H1 (cell line): ENCODE measurements around the gene NDP. TPM values are rescaled to one million over a fixed set of nuclear protein-coding genes. Genes with fewer than 3 reads are reported as not detected.
A peak's percentile ranks its signal among the peaks of the same experiment; 100 is the strongest.

Experiments
- CTCF ChIA-PET: fragments of 300-600 bp; sonication (Branson Sonifier 250); formaldehyde crosslinking; loops from one replicate; lab custom pipeline; 2021; ENCODE audit not compliant: partially characterized antibody; lab: Charles Lee
- POLR2A ChIA-PET: fragments of 300-600 bp; sonication (Branson Sonifier 250); formaldehyde crosslinking; loops from one replicate; lab custom pipeline; 2021; ENCODE audit warnings: inconsistent platforms; ENCODE audit not compliant: partially characterized antibody; lab: Charles Lee
- DNase-seq, 2 experiments: peaks; one replicate each; pipeline versions ENCODE4 v3.0.0 to v3.0.0-alpha.2; 2010 to 2022; ENCODE audit warnings: low spot score in 2 of 2, low read depth in 1 of 2, mixed read lengths in 1 of 2
- FAIRE-seq: peaks from 2 replicates; lab custom pipeline; 2011; peaks lifted over from hg19 to GRCh38; lab: Jason Lieb, UNC
- H2AFZ ChIP-seq: 2 replicates; pipeline ENCODE4 v1.8.1; 2012; ENCODE audit warnings: low read length, inconsistent platforms
- H2AK5ac ChIP-seq: 2 replicates; pipeline ENCODE4 v1.6.1; 2013; ENCODE audit warnings: low read depth, low read length
- H2BK120ac ChIP-seq: replicated peaks from 2 replicates; pipeline ENCODE3; 2013; ENCODE audit warnings: low read depth, low read length, inconsistent platforms
- H2BK12ac ChIP-seq: 2 replicates; pipeline ENCODE4 v1.6.1; 2013; ENCODE audit warnings: low read depth, low read length
- H2BK15ac ChIP-seq: 2 replicates; pipeline ENCODE4 v1.6.1; 2013; ENCODE audit warnings: low read length
- H2BK20ac ChIP-seq: 2 replicates; pipeline ENCODE4 v1.6.1; 2013; ENCODE audit warnings: low read length
- H2BK5ac ChIP-seq: 2 replicates; pipeline ENCODE4 v1.6.1; 2013; ENCODE audit warnings: low read depth, low read length
- H3K14ac ChIP-seq: 2 replicates; pipeline ENCODE4 v1.6.1; 2013; ENCODE audit warnings: inconsistent platforms; ENCODE audit not compliant: insufficient read length
- H3K18ac ChIP-seq: 2 replicates; pipeline ENCODE4 v1.6.1; 2013; ENCODE audit warnings: low read length; ENCODE audit errors: extremely low read depth
- H3K23ac ChIP-seq: 2 replicates; pipeline ENCODE4 v1.6.1; 2013; ENCODE audit warnings: inconsistent platforms; ENCODE audit not compliant: insufficient read length
- H3K23me2 ChIP-seq: 2 replicates; pipeline ENCODE4 v1.6.1; 2013; ENCODE audit warnings: low read depth, low read length
- H3K27ac ChIP-seq: 2 replicates; pipeline ENCODE4 v1.6.1; 2011; ENCODE audit warnings: low read depth, low read length, inconsistent platforms
- H3K27me3 ChIP-seq, 4 experiments: replicated peaks in 1 of 4; 1 replicate in 1 of 4; 2 replicates in 3 of 4; pipeline versions ENCODE4 v1.6.1 to v1.8.1; 2011 to 2013; ENCODE audit warnings: low read length in 3 of 4, mild to moderate bottlenecking in 3 of 4, inconsistent platforms in 2 of 4, mixed read lengths in 2 of 4, moderate library complexity in 1 of 4; ENCODE audit not compliant: control insufficient read depth in 3 of 4, insufficient read depth in 3 of 4; ENCODE audit errors: extremely low read depth in 1 of 4
- H3K36me3 ChIP-seq, 4 experiments: 2 replicates each; pipeline versions ENCODE4 v1.6.1 to v1.8.1; 2011 to 2013; ENCODE audit warnings: mild to moderate bottlenecking in 4 of 4, low read length in 3 of 4, moderate library complexity in 2 of 4, control low read depth in 1 of 4, inconsistent platforms in 1 of 4; ENCODE audit not compliant: insufficient read depth in 4 of 4, control insufficient read depth in 2 of 4
- H3K4ac ChIP-seq: replicated peaks from 2 replicates; pipeline ENCODE3; 2013; ENCODE audit warnings: low read length, low read depth, mixed read lengths, inconsistent platforms; ENCODE audit not compliant: insufficient read length
- H3K4me1 ChIP-seq, 4 experiments: replicated peaks in 1 of 4; 1 replicate in 1 of 4; 2 replicates in 3 of 4; pipeline versions ENCODE4 v1.6.1 to v1.8.1; 2011 to 2013; ENCODE audit warnings: low read length in 3 of 4, inconsistent platforms in 2 of 4, mixed read lengths in 1 of 4; ENCODE audit not compliant: insufficient read depth in 4 of 4, control insufficient read depth in 3 of 4
- H3K4me2 ChIP-seq, 2 experiments: 2 replicates each; pipeline versions ENCODE4 v1.6.1 to v1.8.1; 2011 to 2013; ENCODE audit warnings: low read depth in 2 of 2, low read length in 2 of 2, control low read depth in 1 of 2, inconsistent platforms in 1 of 2, mild to moderate bottlenecking in 1 of 2; ENCODE audit not compliant: insufficient read depth in 1 of 2
- H3K4me3 ChIP-seq, 4 experiments: fragments of 200-600, 300-600 bp in 1 of 4; sonication (generic), shearing (Covaris generic), sonication (Bioruptor Twin) in 1 of 4; 2 replicates each; pipeline versions ENCODE4 v1.5.1 to v1.8.1; 2011 to 2016; ENCODE audit warnings: low read length in 4 of 4, low read depth in 3 of 4, control low read depth in 2 of 4, inconsistent platforms in 2 of 4, mild to moderate bottlenecking in 2 of 4, mixed read lengths in 1 of 4, moderate library complexity in 1 of 4; ENCODE audit not compliant: insufficient read depth in 2 of 4; ENCODE audit errors: extremely low read depth in 1 of 4
- H3K56ac ChIP-seq: replicated peaks from 2 replicates; pipeline ENCODE3; 2013; ENCODE audit warnings: low read depth, mild to moderate bottlenecking, mixed read lengths, low read length, inconsistent platforms; ENCODE audit not compliant: insufficient read length
- H3K79me1 ChIP-seq: 2 replicates; pipeline ENCODE4 v1.6.1; 2013; ENCODE audit warnings: low read depth, low read length, control low read depth
- H3K79me2 ChIP-seq, 2 experiments: 2 replicates each; pipeline versions ENCODE4 v1.6.1 to v1.8.1; 2012 to 2013; ENCODE audit warnings: low read length in 2 of 2, mild to moderate bottlenecking in 2 of 2, inconsistent platforms in 1 of 2; ENCODE audit not compliant: insufficient read depth in 2 of 2, control insufficient read depth in 1 of 2
- H3K9ac ChIP-seq, 4 experiments: replicated peaks in 1 of 4; 1 replicate in 1 of 4; 2 replicates in 3 of 4; pipeline versions ENCODE4 v1.6.1 to v1.8.1; 2011 to 2013; ENCODE audit warnings: low read depth in 3 of 4, low read length in 3 of 4, control low read depth in 2 of 4, mild to moderate bottlenecking in 2 of 4, moderate library complexity in 2 of 4, inconsistent platforms in 1 of 4; ENCODE audit errors: extremely low read depth in 1 of 4
- H3K9me3 ChIP-seq, 2 experiments: 2 replicates each; pipeline versions ENCODE4 v1.6.1 to v1.8.1; 2012 to 2013; ENCODE audit warnings: mild to moderate bottlenecking in 2 of 2, moderate library complexity in 2 of 2, control low read depth in 1 of 2, inconsistent platforms in 1 of 2, low read depth in 1 of 2, low read length in 1 of 2, mixed read lengths in 1 of 2; ENCODE audit not compliant: insufficient read depth in 2 of 2
- H4K20me1 ChIP-seq, 2 experiments: replicated peaks in 1 of 2; 2 replicates each; pipeline versions ENCODE3 to v1.8.1; 2011 to 2013; ENCODE audit warnings: inconsistent platforms in 2 of 2, low read length in 2 of 2, mild to moderate bottlenecking in 1 of 2; ENCODE audit not compliant: insufficient read depth in 2 of 2, control insufficient read depth in 1 of 2
- H4K5ac ChIP-seq: 2 replicates; pipeline ENCODE4 v1.6.1; 2013; ENCODE audit warnings: low read length, low read depth, mixed read lengths, inconsistent platforms; ENCODE audit not compliant: insufficient read length
- H4K8ac ChIP-seq: 2 replicates; pipeline ENCODE4 v1.8.0; 2013; ENCODE audit warnings: mild to moderate bottlenecking, moderate library complexity, low read length, inconsistent platforms; ENCODE audit not compliant: insufficient read depth; ENCODE audit errors: extremely low read depth
- H4K91ac ChIP-seq: replicated peaks from 2 replicates; pipeline ENCODE3; 2013; ENCODE audit warnings: low read length, mixed read lengths, inconsistent platforms; ENCODE audit not compliant: insufficient read length
- BRCA1 ChIP-seq: IDR thresholded peaks from 2 replicates; pipeline ENCODE4 v1.6.1; 2012; ENCODE audit warnings: low read depth, low read length, improper control_type of control experiment
- CBX8 ChIP-seq: fragments of 300-800, 300-1000 bp; sonication (generic); IDR thresholded peaks from 2 replicates; pipeline ENCODE4 v1.7.1; 2016; ENCODE audit warnings: low read depth, low read length, borderline replicate concordance
- CTBP2 ChIP-seq: IDR thresholded peaks from 2 replicates; pipeline ENCODE4 v1.7.0; 2011; ENCODE audit warnings: borderline replicate concordance, mild to moderate bottlenecking, moderate library complexity, mixed read lengths, low read length; ENCODE audit not compliant: insufficient read depth, insufficient read length
- GABPA ChIP-seq: IDR thresholded peaks from 2 replicates; pipeline ENCODE4 v1.6.1; 2011; ENCODE audit warnings: mild to moderate bottlenecking, low read length, moderate library complexity, borderline replicate concordance; ENCODE audit not compliant: insufficient read depth
- GTF2F1 ChIP-seq: IDR thresholded peaks from 2 replicates; pipeline ENCODE4 v1.6.1; 2012; ENCODE audit warnings: low read depth, low read length, improper control_type of control experiment, borderline replicate concordance
- MAFK ChIP-seq: IDR thresholded peaks from 2 replicates; pipeline ENCODE4 v1.6.1; 2012; ENCODE audit warnings: low read depth, mild to moderate bottlenecking, improper control_type of control experiment, low read length
- NANOG ChIP-seq: IDR thresholded peaks from 2 replicates; pipeline ENCODE4 v1.6.1; 2011; ENCODE audit warnings: low read length, low read depth, mild to moderate bottlenecking, inconsistent platforms; ENCODE audit not compliant: insufficient read depth, poor library complexity, severe bottlenecking
- PHF8 ChIP-seq: fragments of 200-600 bp; sonication (generic); conservative IDR thresholded peaks from 2 replicates; pipeline ENCODE4 v1.7.1; 2012; ENCODE audit warnings: low read depth, mild to moderate bottlenecking, inconsistent platforms, low read length, moderate library complexity
- RAD21 ChIP-seq, 2 experiments: IDR thresholded peaks in 1 of 2; conservative IDR thresholded peaks in 1 of 2; 2 replicates each; pipeline ENCODE4 v1.6.1; 2011; ENCODE audit warnings: low read depth in 2 of 2, low read length in 2 of 2, improper control_type of control experiment in 1 of 2, inconsistent platforms in 1 of 2, mild to moderate bottlenecking in 1 of 2, moderate library complexity in 1 of 2
- SIX5 ChIP-seq: IDR thresholded peaks from 2 replicates; pipeline ENCODE4 v1.6.1; 2011; ENCODE audit warnings: mild to moderate bottlenecking, low read depth, low read length
- WGBS, 2 experiments: shearing (Covaris generic) in 1 of 2; methylation state at CpG; one replicate each; pipeline versions ENCODE4 v1.1.6 to v1.1.7; 2013 to 2015; ENCODE audit warnings: low lambda C conversion rate in 2 of 2, mixed read lengths in 2 of 2, inconsistent platforms in 1 of 2, low coverage in 1 of 2, missing lambda C conversion rate in 1 of 2; ENCODE audit not compliant: insufficient replicate concordance in 2 of 2, insufficient coverage in 1 of 2, insufficient read length in 1 of 2; ENCODE audit errors: extremely low coverage in 1 of 2, missing lambda C conversion rate in 1 of 2; 5-methylcytosine and 5-hydroxymethylcytosine counted together
- polyA plus RNA-seq, 7 experiments: library from polyadenylated mRNA; depleted of rRNA in 3 of 7; stranded (reverse) in 5 of 7; unstranded in 2 of 7; fragments of >200 nt in 5 of 7; fragments of 200-250 nt in 2 of 7; gene quantifications; 1 replicate in 5 of 7; 2 replicates in 1 of 7; 4 replicates in 1 of 7; pipeline versions ENCODE4 v1.2.1 to v1.2.3, GENCODE V29; 2011 to 2013; ENCODE audit warnings: missing spikeins in 2 of 7, mixed read lengths in 2 of 7
- total RNA-seq: library from RNA; stranded (reverse); fragmentation: NEBNext Ultra II Directional; extraction: Animal tissue kit (Norgen Biotek cat#: 25700); gene quantifications from 2 replicates; pipeline ENCODE4 v1.2.1, GENCODE V29; 2021
- TF ChIP-seq, protein P1 (sequence below), 3 experiments: IDR thresholded peaks; 1 replicate in 2 of 3; 2 replicates in 1 of 3; pipeline versions ENCODE4 v1.5.1 to v1.6.1; 2011; ENCODE audit warnings: low read length in 3 of 3, mild to moderate bottlenecking in 3 of 3, inconsistent platforms in 2 of 3, low read depth in 1 of 3, moderate library complexity in 1 of 3; ENCODE audit not compliant: insufficient read depth in 1 of 3; ENCODE audit errors: control extremely low read depth in 1 of 3

NDP gene
- total and polyA plus RNA-seq, 2 of the 8 experiments (the other 6 are each of a cell fraction or from before 2014, with no cell fraction given): 0.26 to 0.82 TPM

DNA sequence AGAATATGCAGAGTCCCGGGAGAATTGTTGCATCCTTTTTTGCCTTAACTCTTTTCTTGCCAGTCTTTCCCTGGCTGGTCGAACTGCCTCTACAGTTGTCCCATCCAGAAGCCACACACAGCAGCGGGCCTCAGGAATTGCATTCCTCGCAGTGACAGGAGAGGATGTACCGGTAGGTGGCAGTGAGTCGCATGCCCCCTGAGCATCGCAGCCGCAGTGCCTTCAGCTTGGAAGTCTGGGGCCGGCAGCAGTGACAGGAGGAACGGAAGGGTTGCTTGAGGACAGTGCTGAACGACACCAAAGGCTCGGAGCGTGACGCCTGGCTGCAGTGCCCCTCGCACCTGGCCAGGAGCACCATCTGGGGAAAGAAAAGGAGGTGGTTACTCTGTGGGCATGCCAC lies 23.5 kb downstream of the NDP start:
- Histone ChIP-seq H4K91ac (no peak overlapping the region), H2AK5ac (no peak overlapping the region), H3K18ac (no peak overlapping the region), H3K36me3 (no peaks in the 10 kb centered on the region), H3K23ac (no peak overlapping the region), H2BK12ac (no peak overlapping the region), H3K4ac (no peak overlapping the region), H2BK5ac (no peak overlapping the region), H2BK20ac (no peak overlapping the region), H2BK15ac (no peak overlapping the region), H3K79me1 (no peaks in the 10 kb centered on the region), H3K9ac (no peak overlapping the region), H3K4me2 (no peak overlapping the region), H3K23me2 (no peaks in the 10 kb centered on the region), H3K56ac (no peak overlapping the region), H3K4me3 (no peak overlapping the region), H2BK120ac (no peak overlapping the region), H3K27ac (no peak overlapping the region), H3K9me3 (no peaks in the 10 kb centered on the region), H4K8ac (no peak overlapping the region), H2AFZ (no peak overlapping the region), H3K4me1 (peaks cover 0 to 3% (median 1%) of the 10 kb centered on the region in 4 experiments; a peak in 2 of 7 replicates), H3K14ac (no peak overlapping the region), H3K27me3 (no peaks in the 10 kb centered on the region), H3K79me2 (no peaks in the 10 kb centered on the region), H4K20me1 (no peaks in the 10 kb centered on the region), H4K5ac (no peak overlapping the region)
- ChIA-PET CTCF (interaction anchor here (0.6 to 2.9 kb wide), 5 partner anchors 9 to 946 kb away, joined by 3 to 15 read pairs (median 6); no protein-coding TSS in a partner anchor), POLR2A (no interaction called here)
- peak; percentile 87 for FAIRE-seq
- peak; percentile 29 to 56 for DNase-seq
- 30% methylated on average over 15 of the region's 15 CpGs; no CpG with 5 or more reads in 1 of the 2 experiments for WGBS, 2 experiments
- TF ChIP-seq NANOG: no peak
- no peak for TF ChIP-seq CBX8
- no peak for TF ChIP-seq GABPA
- no peak for TF ChIP-seq SIX5
- TF ChIP-seq PHF8: no peak
- no peak for TF ChIP-seq CTBP2
- no peak for TF ChIP-seq GTF2F1
- TF ChIP-seq RAD21 (IDR thresholded peaks at IDR 0.05 in 1 of 2, conservative IDR thresholded peaks at IDR 0.05 in 1 of 2; ENCODE audit: low read depth in 2 of 2, low read length in 2 of 2): peak; percentile 42 to 57
- TF ChIP-seq, protein P1, sequence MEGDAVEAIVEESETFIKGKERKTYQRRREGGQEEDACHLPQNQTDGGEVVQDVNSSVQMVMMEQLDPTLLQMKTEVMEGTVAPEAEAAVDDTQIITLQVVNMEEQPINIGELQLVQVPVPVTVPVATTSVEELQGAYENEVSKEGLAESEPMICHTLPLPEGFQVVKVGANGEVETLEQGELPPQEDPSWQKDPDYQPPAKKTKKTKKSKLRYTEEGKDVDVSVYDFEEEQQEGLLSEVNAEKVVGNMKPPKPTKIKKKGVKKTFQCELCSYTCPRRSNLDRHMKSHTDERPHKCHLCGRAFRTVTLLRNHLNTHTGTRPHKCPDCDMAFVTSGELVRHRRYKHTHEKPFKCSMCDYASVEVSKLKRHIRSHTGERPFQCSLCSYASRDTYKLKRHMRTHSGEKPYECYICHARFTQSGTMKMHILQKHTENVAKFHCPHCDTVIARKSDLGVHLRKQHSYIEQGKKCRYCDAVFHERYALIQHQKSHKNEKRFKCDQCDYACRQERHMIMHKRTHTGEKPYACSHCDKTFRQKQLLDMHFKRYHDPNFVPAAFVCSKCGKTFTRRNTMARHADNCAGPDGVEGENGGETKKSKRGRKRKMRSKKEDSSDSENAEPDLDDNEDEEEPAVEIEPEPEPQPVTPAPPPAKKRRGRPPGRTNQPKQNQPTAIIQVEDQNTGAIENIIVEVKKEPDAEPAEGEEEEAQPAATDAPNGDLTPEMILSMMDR (IDR thresholded peaks at IDR 0.05; ENCODE audit: control extremely low read depth in 1 of 3, insufficient read depth in 1 of 3, low read depth in 1 of 3, low read length in 3 of 3): peak; percentile 54 to 75 (median 66)
- no peak for TF ChIP-seq MAFK
- no peak for TF ChIP-seq BRCA1
